ENCODE data around the gene CSF2RB.

The CSF2RB gene

DNA sequence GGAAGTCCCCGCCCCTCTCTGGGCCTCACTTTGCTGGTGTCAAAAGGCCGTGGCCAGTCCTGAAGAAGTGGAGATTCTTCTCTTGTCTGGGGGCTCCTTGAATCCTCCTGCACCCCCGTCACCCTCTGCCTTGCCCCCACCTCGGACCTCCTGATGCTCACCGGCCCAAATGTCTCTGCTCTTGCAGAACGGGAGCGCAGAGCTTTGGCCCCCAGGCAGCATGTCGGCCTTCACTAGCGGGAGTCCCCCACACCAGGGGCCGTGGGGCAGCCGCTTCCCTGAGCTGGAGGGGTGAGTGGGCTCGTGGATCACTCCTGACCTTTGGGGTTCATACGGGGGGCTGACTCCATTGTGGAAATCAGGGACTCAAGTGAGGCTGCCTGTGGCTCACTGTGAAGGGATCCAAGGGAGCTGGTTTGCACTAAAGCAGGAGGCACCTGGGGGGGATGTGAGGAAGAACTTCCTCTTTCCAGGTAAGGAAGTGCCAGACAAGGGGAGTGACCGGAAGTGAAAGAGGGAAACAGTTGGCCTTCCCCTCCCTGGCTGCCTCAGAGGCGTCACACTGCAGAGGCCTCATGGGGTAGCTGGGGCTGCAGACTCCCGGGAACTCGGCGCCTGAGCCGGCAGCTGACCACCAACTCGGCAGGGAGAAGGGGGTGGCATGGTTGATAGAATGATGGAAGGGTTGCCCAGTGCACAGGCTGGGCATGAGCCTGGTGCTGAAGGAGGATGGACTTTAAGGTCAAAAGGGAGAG lies 23.1 kb downstream of the CSF2RB start:
- no peak for DNase-seq (ENCODE audit: low read depth in 2 of 2)

DNA sequence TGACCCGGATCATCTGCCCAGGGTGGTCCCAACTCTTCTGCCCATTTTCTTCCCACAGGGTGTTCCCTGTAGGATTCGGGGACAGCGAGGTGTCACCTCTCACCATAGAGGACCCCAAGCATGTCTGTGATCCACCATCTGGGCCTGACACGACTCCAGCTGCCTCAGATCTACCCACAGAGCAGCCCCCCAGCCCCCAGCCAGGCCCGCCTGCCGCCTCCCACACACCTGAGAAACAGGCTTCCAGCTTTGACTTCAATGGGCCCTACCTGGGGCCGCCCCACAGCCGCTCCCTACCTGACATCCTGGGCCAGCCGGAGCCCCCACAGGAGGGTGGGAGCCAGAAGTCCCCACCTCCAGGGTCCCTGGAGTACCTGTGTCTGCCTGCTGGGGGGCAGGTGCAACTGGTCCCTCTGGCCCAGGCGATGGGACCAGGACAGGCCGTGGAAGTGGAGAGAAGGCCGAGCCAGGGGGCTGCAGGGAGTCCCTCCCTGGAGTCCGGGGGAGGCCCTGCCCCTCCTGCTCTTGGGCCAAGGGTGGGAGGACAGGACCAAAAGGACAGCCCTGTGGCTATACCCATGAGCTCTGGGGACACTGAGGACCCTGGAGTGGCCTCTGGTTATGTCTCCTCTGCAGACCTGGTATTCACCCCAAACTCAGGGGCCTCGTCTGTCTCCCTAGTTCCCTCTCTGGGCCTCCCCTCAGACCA lies 24.0 kb downstream of the CSF2RB start:
- DNase-seq (ENCODE audit: low read depth in 2 of 2), result no peak

DNA sequence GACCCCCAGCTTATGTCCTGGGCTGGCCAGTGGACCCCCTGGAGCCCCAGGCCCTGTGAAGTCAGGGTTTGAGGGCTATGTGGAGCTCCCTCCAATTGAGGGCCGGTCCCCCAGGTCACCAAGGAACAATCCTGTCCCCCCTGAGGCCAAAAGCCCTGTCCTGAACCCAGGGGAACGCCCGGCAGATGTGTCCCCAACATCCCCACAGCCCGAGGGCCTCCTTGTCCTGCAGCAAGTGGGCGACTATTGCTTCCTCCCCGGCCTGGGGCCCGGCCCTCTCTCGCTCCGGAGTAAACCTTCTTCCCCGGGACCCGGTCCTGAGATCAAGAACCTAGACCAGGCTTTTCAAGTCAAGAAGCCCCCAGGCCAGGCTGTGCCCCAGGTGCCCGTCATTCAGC lies 24.6 kb downstream of the CSF2RB start:
- DNase-seq (ENCODE audit: low read depth in 2 of 2), result no peak

DNA sequence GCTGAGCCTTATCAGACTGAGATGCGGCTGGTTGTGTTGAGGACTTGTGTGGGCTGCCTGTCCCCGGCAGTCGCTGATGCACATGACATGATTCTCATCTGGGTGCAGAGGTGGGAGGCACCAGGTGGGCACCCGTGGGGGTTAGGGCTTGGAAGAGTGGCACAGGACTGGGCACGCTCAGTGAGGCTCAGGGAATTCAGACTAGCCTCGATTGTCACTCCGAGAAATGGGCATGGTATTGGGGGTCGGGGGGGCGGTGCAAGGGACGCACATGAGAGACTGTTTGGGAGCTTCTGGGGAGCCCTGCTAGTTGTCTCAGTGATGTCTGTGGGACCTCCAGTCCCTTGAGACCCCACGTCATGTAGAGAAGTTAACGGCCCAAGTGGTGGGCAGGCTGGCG lies 25.5 kb downstream of the CSF2RB start:
- DNase-seq (ENCODE audit: low read depth in 2 of 2), result no peak

DNA sequence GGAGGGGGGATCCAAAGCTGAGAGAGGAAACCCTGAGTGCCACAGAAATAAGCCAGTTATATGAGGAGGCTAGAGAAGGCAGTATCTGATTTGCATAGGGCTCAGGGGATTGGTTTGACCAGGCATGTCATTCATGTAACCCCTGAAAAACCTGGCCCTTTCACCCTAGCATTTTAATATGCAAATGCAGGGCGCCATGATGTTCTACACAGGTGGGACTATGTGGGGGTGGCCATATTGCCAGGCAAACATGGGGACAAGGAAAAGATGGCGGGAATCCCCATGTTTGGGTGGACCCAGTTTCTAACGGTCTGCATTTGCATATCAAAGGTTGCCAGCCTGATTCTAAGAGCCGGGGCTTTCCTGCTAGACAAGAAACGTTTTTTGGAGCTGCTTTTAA lies 27.2 kb downstream of the CSF2RB start:
- no peak for DNase-seq (ENCODE audit: low read depth in 2 of 2)

DNA sequence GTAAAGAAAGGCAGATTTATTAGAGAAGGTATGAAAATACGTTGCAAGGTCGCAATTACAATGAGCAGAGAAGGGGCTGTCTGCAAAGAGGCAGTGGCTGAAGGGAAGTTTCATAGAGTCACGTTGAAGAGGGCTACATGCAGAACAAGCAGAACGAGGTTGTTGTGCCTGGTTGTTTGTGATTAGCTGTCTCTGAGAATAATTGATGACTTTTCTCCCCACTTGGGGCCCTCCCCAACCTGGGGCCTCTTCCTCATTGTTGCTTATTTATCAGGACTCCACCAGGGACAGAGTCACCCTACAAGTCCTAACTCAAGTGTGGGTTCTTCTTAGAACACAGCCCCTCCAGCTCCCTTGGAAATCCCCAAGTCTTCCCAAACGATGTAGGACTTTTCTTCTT lies 29.1 kb downstream of the CSF2RB start:
- DNase-seq (ENCODE audit: low read depth in 2 of 2), result no peak

DNA sequence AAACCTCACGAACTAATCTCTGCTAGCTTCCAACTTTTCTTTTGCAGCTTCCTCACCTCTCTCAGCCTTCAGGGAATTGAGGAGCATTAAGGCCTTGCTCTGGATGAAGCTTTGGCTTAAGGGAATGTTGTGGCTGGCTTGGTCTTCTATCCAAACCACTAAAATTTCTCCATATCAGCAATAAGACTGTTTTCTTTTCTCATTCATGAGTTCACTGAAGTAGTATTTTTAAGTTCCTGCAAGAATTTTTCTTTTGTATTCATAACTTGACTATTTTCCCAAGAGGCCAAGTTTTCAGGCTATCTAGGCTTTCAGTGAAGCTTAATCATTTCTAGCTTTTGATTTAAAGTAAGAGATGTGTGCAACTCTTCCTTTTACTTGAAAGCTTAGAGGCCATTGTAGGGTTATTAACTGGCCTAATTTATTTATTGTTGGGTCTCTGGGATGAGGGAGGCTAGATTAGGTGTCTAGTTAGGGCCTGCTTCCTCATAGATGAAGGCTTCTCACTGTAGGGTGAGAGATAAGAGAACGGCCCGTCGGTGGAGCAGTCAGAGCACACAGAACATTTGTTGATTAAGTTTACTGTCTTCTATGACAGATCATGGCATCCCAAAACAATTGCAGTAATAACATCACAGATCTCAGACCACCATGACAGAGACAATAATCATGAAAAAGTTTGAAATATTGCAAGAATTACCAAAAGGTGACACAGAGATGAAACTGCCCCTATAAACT lies 33.2 kb downstream of the CSF2RB start:
- DNase-seq (ENCODE audit: low read depth in 2 of 2), result no peak

DNA sequence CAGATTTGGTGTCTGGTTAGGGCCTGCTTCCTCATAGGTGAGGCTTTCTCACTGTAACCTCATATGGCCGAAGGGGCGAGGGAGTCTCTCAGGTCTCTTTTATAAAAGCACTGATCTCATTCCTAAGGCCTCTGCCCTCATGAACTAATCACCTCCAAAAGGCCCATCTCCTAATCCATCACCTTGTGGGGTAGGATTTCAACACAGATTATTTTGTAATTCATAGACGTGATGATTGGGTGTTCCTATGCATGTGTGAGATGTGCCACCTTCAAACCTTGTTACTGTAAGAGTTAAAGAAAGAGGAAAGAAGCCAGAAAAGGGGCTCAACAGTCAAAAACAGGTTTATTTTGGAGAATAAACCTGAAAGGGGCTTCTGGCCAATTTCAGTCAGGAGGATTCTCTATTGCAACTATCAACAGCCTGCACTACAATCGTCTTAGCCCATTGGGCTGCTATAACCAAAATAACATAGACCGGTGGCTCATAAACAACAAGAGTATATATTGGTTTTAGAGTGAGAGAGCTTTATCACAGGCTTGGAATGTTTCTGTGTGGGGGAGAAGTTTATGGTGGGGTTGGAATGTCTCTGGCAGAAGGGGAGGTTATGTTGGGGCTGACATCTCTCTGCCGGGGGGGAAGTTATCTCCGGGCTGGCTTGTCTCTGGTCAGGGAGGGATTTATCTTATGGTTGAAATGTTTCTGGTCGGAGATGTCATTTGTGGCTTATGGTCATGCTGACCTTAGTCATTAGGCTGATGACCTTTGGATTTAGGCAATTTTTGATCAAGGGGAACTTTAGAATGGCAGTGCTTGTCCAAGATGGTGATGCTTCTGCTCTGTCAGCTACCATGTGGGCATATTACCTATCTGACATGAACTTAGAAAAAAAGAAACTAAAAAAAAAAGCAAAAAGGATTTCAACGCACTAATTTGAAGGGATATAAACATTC lies 35.1 kb downstream of the CSF2RB start:
- DNase-seq (ENCODE audit: low read depth in 2 of 2), result no peak

DNA sequence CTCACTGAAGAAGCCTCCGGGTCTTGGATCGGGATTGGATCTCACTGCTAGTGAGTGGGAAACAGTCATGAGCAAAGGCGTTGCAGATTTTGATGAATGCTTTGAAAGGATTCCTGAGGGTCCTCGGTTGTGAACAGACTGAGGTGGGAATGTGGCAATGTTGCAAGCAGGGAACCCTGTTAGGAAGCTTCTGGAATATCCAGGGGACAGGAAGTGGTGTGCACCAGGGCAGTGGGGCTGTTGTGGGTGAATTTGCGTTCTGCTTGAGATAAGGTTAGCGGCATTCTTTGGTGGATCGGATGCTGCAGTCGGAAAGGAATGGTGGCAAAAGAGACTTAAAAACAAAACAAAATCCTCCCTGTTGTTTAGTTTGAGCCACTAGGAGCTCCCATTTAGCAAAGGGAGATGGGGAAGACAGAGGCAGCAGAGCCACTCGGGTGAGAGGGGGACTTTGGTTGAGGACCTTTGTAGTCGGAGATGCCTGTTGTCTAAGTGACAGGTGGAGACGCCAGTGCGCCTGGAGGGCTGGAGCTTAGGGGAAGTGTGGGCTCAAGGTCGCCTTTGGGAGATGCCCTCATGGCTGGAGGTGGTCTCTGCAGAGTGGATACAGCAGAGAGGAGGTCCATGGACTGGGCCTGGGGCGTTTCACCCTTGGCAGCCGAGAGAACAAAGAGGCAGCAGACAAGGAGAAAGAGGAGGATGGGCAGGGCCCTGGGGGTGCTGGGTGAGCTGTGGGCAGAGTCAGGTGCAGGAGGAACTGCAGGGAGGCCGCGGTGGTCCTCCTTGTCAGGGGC lies 37.6 kb downstream of the CSF2RB start:
- DNase-seq (ENCODE audit: low read depth in 2 of 2), result no peak

DNA sequence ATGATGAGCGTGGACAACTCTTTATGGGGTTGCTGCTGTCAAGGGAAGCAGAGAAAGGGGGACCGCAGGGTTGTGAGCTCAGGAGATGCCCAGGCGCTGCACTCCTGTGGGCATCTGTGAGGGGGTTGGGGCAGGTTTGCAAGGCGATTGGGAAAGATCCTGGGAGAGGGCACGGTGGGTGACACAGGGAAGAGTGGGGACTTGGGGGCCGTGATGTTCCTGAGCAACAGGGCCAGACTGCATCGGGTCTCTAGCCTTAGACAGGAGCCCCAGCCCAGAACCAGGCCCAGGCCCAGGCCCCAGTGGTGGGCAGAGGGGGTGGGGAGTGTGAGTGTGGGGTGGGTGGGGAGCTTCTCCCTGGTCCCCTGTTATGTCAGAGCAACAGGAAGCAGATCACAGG lies 38.3 kb downstream of the CSF2RB start:
- no peak for DNase-seq (ENCODE audit: low read depth in 2 of 2)

DNA sequence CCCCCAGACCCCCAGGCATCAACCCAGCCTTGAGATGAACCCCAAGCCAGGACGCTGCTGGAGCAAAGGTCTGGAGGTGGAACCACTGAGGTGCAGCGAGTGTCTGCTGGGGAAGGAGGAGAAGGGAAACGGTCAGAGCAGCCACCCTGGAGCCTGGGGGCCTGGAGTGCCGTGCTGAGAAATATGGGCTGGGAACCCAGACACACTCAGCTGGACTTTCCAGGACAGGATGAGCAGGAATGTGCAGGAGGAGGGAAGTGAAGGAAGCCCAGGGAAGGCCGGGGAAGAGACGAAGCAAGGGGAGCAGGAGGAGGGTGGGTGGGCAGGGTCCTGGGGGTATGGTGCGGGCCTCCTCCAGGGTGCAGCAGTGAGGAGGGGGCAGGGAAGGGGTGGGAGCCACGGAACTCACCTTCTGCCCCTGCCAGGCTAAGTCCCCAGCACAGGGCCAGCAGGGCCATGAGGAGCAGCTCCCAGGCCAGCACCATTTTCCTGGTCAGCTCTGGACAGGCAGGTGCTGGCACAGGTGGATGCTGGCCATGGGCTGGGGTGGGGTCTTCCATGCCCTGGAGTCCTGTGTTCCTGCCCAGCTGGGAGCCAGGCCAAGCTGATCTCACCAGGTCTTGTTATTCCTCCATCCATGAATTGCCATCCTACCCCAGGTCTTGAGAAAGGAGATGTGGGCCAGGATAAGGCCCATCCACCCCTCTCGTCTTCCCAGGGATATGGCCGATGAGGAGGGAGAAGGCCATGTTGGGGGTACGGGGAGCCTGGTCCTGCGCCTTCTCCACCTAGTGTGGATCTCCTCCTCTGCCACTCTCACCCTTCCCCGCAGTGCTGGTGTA lies 40.0 kb downstream of the CSF2RB start:
- no peak for DNase-seq (ENCODE audit: low read depth in 2 of 2)

DNA sequence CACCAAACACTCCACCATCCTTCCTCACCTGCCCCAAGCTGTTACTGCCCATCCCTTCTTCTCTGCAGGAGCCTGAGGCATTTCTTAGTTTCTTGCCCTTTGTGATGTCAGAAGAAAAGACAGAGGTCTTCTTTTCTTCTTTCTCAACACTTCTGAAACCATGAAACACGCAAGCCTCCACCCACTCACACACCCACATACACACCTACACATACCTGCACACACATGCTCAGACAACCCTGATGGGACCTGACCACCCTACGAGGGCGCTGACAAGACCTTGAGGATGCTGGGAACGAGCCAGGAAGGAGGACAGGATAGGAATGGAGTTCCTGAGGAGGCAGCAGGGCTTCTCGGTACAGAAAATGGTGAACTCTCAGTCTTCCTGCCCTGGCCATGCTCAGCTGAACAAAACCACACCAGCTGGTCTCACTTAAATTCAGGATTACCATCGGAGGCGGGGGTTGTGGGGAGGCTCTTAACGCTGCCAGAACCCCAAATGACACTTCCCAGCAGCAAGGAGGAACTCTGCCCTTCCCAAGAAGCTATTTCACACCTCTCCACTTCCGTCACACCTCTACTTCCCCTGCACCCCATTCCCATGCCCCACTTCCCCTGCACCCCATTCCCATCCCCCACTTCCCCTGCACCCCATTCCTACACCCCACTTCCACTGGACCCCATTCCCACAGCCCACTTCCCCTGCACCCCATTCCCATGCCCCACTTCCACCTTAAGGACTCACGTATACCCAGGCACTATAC lies 41.0 kb downstream of the CSF2RB start:
- no peak for DNase-seq (ENCODE audit: low read depth in 2 of 2)

DNA sequence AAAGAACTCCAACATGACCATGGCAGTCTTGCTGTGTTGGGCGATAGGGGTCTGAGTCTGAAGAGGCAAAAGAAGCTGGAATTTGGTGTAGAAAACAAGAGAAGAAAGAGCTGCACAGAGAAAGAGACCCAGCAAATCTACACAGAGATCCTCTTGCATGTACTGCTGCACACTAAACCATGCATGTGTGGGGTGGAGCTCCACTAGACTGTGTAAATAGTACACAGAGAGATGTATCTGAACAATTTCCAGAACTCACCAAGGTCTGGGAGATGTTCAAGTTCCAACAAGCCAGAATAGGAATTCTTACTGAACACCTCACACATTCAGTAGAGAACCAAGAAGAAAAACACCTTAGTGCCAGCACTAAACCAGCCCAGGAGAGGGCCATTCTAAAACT lies 42.3 kb downstream of the CSF2RB start:
- no peak for DNase-seq (ENCODE audit: low read depth in 2 of 2)

DNA sequence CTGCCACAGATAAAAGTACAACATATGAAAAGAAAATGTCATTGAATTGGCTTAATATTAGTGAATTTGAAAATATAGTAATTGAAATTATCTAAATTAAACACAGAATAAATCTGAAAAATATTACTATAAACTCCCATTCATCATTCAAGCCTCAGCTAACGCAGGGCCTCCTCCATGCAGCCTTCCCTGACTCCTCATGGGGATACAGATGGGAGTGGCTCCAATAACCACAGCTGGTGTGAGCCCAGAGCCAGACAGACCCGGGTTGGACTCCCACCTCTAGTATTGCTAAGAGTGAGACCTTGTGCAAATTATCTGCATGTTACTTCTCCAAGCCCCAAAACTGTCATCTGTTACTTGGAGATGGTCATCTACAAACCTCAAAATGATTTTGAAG lies 44.9 kb downstream of the CSF2RB start:
- DNase-seq (ENCODE audit: low read depth in 2 of 2), result no peak

DNA sequence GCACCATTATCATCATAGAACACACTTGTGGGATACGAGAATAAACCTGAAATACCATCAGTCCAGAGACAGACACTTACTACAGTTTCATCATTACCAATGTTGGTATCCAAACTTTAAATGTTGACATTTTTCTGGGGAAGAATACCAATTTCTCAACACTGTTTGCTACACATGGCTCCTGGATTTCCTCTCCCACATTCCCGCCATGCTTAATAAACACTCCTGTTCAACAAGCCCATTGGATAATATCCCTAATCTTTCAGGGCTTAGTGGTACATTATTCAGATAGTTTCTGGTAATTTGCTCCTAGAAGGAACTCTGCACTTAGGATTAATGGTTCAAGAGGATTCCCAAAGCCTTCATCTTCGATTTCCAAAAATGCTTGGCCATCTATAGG lies 48.2 kb downstream of the CSF2RB start:
- no peak for DNase-seq (ENCODE audit: low read depth in 2 of 2)

DNA sequence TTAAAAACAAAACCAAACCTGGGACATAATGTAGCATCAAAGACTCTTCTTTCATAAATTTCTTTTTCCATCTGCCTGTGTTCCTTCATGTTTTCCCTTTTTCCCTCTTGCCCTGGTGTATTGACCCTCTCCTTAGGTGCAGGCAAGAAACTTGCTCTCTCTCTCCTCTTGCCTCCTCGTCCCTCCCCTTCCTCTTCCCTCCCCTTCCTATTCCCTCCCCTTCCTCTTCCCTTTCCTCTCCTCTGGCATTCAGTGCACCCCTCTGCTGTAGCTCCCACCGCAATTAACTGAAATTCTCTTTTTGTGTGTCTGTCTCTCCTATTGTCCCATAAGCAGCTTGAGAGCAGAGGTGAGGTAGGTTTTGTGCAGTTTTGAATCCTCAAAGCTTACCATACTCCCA lies 49.9 kb downstream of the CSF2RB start:
- DNase-seq (ENCODE audit: low read depth in 2 of 2), result no peak

DNA sequence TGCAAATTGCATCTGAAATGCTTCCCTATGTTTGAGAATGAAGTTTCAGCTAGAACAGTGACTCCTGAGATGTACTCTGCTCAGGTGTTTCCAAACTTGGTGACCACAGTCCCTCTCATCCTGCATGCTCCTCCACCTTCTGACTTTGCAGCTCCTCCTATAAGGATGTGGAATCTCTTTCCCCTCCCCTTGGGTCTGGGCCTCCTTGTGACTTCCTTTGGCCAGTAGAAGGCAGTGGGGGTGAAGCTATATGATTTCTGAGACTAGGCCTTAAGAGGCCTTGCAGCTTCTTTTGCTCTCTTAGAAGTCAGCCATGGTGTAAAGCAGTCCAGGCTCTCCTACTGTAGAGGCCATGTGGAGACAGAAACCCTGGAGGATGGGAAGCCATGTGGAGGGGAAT lies 50.7 kb downstream of the CSF2RB start:
- no peak for DNase-seq (ENCODE audit: low read depth in 2 of 2)

DNA sequence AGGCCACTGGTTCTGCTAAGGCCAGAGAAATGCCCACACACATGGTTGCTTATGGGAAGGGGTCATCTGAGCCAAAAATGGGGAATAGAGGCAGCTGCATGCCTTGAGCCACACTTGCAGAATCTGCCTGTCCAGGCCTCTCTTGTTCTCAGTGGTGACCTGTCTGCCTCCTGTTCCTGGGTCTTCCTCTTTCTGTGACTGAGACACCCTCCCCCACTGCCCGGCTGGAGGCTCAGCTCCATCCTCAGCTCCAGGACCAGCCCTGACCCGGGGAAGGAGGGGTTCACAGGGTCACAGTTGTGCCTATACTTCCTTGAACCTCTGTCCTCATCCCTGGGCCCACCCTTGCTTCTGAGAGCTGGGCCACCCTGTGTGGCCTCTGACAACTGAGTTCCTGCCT lies 52.3 kb downstream of the CSF2RB start:
- DNase-seq (ENCODE audit: low read depth in 2 of 2), result no peak

DNA sequence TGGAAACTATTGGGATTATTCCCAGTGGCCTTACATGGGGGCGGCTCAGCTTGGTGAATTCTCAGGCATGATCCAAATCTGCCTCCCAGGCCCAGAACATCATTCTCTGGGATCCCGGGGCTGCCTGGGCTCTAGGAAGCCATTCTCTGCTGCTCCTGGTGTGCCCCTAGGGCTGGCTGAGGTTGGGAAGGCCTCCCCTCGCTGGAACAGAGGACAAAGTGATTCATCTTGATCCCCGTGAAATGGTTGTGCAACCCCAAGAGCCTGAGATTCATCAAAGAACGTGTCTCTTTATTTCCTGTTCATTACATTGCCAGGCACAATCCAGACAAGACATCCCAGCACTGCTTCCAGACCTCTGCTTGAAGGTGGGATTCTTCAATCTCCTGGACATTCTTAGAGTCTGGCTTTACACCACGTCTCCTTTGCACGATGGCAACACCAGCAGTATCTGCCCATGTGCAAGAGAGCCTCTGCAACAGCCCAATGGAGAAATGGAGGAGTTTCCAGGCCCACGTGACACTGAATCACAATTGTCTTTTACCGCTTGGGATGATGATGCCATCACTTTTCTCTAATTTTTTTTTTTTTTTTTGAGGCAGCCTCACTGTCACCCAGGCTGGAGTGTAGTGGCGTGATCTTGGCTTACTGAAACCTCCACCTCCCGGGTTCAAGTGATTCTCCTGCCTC lies 53.6 kb downstream of the CSF2RB start:
- no peak for DNase-seq (ENCODE audit: low read depth in 2 of 2)

Measured in fibroblast of skin of left quadriceps (primary cell).